GM12872 (cell line): ENCODE measurements around the gene HCFC2.

ENCODE experiments used
- CTCF ChIP-seq: IDR thresholded peaks from 3 replicates; pipeline ENCODE4 v1.5.1; 2011; ENCODE audit warnings: low read depth, mild to moderate bottlenecking, low read length, moderate library complexity; ENCODE audit not compliant: insufficient read depth

Gene HCFC2

GRCh38 chr12:104132351-104132956, 68.1 kb downstream of the HCFC2 start:
- no peak for TF ChIP-seq CTCF

- TF ChIP-seq CTCF, result no peak
Observed at GRCh38 chr12:104133321-104133720, 69.0 kb downstream of the HCFC2 start.

- no peak for TF ChIP-seq CTCF
Observed at GRCh38 chr12:104133866-104134265, 69.5 kb downstream of the HCFC2 start.

GRCh38 chr12:104134882-104135281, 70.6 kb downstream of the HCFC2 start:
- TF ChIP-seq CTCF, result no peak

- no peak for TF ChIP-seq CTCF
Observed at GRCh38 chr12:104136577-104136976, 72.2 kb downstream of the HCFC2 start.

GRCh38 chr12:104137001-104137901, 72.9 kb downstream of the HCFC2 start:
- TF ChIP-seq CTCF, result no peak

- TF ChIP-seq CTCF, result no peak
Observed at GRCh38 chr12:104137902-104138796, 73.8 kb downstream of the HCFC2 start, which contains the start of gene NFYB. NFYB (minus strand) TSS chr12:104138210; CDS start chr12:104135453, 2,757 bp downstream.
